BJ (cell line): ENCODE data around the gene PIK3R6. TPM values are rescaled to one million over a fixed set of nuclear protein-coding genes. Genes with fewer than 3 reads are reported as not detected.

Source experiments
- CTCF ChIA-PET: fragments of 350-600 bp; formaldehyde crosslinking; extraction: SDS; loops from one replicate; lab custom pipeline; 2021; ENCODE audit warnings: antibody characterized with exemption, inconsistent platforms; lab: Yijun Ruan, JAX
- POLR2A ChIA-PET: fragments of 300-600 bp; sonication (Branson Sonifier 250); formaldehyde crosslinking; extraction: SDS; loops from one replicate; lab custom pipeline; 2021; ENCODE audit warnings: antibody characterized with exemption; lab: Charles Lee
- DNase-seq: peaks from one replicate; pipeline ENCODE4 v3.0.0-alpha.2; 2011; ENCODE audit warnings: low read depth
- H3K27me3 ChIP-seq: 2 replicates; pipeline ENCODE4 v1.6.0; 2011; ENCODE audit warnings: low read length; ENCODE audit not compliant: control insufficient read depth, insufficient read depth
- H3K36me3 ChIP-seq: 2 replicates; pipeline ENCODE4 v1.5.1; 2011; ENCODE audit warnings: low read length; ENCODE audit not compliant: control insufficient read depth, insufficient read depth
- H3K4me3 ChIP-seq: 2 replicates; pipeline ENCODE4 v1.5.1; 2011; ENCODE audit warnings: low read depth, mild to moderate bottlenecking, control low read depth, low read length
- polyA plus RNA-seq: library from polyadenylated mRNA; depleted of rRNA; stranded (reverse); fragments of >200 nt; gene quantifications from 2 replicates; pipeline ENCODE4 v1.2.3, GENCODE V29; 2011
- TF ChIP-seq, protein P1 (sequence below): IDR thresholded peaks from 2 replicates; pipeline ENCODE4 v1.5.1; 2011; ENCODE audit warnings: low read depth, mild to moderate bottlenecking, control low read depth, inconsistent platforms, low read length, moderate library complexity; ENCODE audit not compliant: insufficient read depth

The PIK3R6 gene
- polyA plus RNA-seq, 1 experiment: not detected

DNA sequence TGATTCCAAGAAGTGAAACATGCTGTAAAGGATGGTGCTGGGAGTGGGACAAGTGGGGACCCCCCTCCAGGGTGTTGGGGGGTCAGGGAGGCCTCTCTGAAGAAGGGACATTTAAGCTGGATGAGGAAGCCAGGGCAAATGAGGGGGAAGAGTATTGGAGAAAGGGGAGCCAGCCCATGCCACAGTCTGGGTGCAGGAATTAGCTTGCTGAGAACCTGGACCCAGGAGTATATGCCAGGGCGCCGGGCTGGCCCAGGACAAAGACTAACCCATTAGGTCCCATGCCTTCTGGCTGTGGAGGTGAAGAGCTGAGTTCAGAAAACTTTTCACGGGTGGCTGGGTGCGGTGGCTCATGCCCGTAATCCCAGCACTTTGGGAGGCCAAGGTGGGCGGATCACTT lies 45.6 kb upstream of the PIK3R6 start:
- POLR2A ChIA-PET: no interaction called here
- no peaks in the 10 kb centered on the region for H3K36me3 ChIP-seq
- DNase-seq: no peak
- CTCF ChIA-PET: interaction anchor here (1.3 to 3.8 kb wide), 2 partner anchors 18 to 24 kb away, joined by 3 to 20 read pairs; no protein-coding TSS in a partner anchor
- TF ChIP-seq, protein P1, sequence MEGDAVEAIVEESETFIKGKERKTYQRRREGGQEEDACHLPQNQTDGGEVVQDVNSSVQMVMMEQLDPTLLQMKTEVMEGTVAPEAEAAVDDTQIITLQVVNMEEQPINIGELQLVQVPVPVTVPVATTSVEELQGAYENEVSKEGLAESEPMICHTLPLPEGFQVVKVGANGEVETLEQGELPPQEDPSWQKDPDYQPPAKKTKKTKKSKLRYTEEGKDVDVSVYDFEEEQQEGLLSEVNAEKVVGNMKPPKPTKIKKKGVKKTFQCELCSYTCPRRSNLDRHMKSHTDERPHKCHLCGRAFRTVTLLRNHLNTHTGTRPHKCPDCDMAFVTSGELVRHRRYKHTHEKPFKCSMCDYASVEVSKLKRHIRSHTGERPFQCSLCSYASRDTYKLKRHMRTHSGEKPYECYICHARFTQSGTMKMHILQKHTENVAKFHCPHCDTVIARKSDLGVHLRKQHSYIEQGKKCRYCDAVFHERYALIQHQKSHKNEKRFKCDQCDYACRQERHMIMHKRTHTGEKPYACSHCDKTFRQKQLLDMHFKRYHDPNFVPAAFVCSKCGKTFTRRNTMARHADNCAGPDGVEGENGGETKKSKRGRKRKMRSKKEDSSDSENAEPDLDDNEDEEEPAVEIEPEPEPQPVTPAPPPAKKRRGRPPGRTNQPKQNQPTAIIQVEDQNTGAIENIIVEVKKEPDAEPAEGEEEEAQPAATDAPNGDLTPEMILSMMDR: no peak
- peaks cover 5% of the 10 kb centered on the region; the same call in 1 of the 2 replicates for H3K27me3 ChIP-seq
- H3K4me3 ChIP-seq: no peak overlapping the region

DNA sequence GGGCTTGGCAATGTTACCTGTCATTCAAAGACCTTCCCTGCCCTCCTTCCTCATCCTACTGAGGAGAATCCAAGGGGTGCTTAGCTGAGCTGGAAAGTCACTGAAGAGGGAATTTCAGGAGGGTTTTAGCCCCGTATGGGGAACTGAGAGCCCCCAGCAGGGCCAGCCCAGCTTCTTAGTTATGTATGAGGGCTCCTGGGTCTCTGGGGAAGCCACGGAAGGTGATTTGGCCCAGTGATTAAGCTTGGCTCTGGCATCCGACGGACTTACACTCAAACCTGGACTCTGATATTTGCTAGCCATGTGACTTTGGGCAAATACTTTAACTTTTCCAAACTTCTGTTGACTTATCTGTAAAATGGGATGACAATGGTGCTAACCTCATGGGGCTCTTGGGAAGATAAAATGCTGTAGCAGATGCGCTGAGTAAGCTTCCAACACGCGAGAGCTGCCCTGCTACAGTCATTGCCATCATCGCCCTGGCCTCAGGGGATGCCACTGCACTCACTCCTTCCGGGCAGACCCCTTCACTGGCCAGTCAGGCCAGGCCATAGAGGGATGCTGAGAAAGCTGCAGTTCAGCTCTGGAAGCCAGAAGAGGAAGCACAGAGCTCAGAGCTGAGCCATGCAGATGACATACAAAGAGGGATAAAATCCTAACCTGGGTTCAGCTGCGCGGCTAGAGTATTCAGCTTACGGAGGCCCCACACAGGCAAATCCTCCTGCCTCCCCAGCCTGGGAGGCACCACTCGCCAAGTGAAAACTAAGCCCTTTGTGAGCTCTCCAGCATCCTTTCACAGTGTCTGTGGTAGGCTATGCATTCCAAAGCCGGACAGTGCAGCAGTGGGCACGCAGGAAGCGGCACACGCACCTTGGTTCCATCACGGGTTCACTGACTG lies 44.9 kb upstream of the PIK3R6 start:
- TF ChIP-seq, protein P1: no peak
- Histone ChIP-seq H3K36me3 (no peaks in the 10 kb centered on the region), H3K27me3 (peaks cover 5% of the 10 kb centered on the region; the same call in 1 of the 2 replicates), H3K4me3 (no peak overlapping the region)
- CTCF ChIA-PET: interaction anchor here (3.8 kb wide), 1 partner anchor 17 kb away, joined by 20 read pairs; no protein-coding TSS in a partner anchor
- POLR2A ChIA-PET: no interaction called here
- DNase-seq: no peak

DNA sequence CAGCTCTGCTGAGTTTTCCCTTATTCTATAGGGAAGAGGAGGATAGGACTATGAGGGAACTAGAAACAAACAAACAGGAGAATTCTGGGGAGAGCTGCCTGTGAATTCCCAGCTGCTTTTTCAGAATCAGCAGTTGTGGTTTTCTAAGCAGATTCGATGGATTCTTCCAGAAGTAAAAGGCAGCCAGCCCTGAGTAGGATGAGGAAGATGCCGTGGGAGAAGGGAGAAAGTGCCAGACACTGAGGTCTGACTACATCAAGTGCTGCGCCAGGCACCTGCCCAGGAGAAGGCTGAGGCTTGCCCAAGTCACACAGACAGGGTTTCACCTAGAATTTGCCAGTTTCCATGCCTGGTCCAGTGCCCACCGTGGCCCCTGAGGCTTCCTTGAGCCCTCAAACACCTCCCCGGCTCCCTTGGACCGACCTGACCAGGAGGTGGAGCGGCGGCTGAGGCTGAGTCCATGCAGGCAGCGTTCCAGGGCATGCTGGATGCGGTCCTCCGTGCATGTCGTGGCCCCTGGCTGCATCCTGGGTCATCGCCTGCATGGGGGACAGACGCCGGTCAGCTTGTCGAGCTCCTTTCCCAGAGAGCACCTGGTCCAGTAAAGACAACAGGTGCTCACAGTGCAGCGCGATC lies 43.6 kb upstream of the PIK3R6 start:
- no peak for DNase-seq
- TF ChIP-seq, protein P1: no peak
- Histone ChIP-seq H3K4me3 (no peak overlapping the region), H3K27me3 (peaks cover 5% of the 10 kb centered on the region; the same call in 1 of the 2 replicates), H3K36me3 (no peaks in the 10 kb centered on the region)
- ChIA-PET POLR2A (no interaction called here), CTCF (interaction anchor here (1.0 to 3.8 kb wide), 2 partner anchors 16 to 87 kb away, joined by 3 to 20 read pairs; no protein-coding TSS in a partner anchor)

DNA sequence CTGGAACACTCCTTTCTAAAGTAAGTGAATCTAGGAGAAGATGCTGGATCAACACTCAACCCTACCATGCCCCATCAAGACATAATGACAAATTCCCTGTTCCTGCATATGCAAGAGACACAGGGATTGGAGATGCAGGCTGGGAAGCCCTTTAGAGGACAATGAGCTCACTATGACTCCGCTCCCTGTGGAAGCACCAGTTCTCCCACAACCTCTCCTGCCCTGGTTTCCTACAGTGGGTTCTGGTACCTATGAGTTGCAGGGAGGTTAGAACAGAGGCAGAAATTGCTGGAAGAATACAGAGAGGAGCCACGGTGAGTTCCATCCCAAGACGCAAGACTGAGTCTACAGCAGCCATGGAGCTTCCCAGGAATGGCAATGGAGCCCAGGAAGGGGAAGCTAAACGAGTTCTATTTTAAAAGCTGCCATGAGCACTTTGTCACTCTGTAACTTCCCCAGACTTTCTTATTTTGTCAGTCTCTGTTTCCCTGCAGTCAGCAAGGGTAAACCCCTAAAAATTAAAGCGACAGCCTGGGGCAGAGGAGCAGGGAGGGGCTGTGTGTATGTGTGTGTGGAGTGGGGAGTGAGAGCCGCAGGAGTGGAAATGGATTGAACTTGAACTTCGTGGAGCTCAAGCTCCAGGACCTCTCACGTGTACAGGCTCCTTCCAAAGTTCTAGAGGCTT lies 42.3 kb upstream of the PIK3R6 start:
- Histone ChIP-seq H3K36me3 (no peaks in the 10 kb centered on the region), H3K4me3 (no peak overlapping the region), H3K27me3 (peaks cover 6% of the 10 kb centered on the region; the same call in 1 of the 2 replicates)
- TF ChIP-seq, protein P1: no peak
- CTCF ChIA-PET: interaction anchor here (0.6 to 3.8 kb wide), 3 partner anchors 15 to 647 kb away, joined by 3 to 20 read pairs (median 3); no protein-coding TSS in a partner anchor
- no peak for DNase-seq
- POLR2A ChIA-PET: no interaction called here
